Rectal smooth muscle tissue (tissue), 1 donor: ENCODE results near the gene NYAP2.

ENCODE experiments used
- H3K27ac ChIP-seq: one replicate; pipeline ENCODE4 v1.7.0; 2013; ENCODE audit warnings: low read depth, low read length, inconsistent platforms
- H3K27me3 ChIP-seq: one replicate; pipeline ENCODE4 v1.7.0; 2013; ENCODE audit warnings: low read length; ENCODE audit not compliant: control insufficient read depth, insufficient read depth
- H3K36me3 ChIP-seq: one replicate; pipeline ENCODE4 v1.7.0; 2013; ENCODE audit warnings: low read length; ENCODE audit not compliant: control insufficient read depth, insufficient read depth
- H3K4me1 ChIP-seq: one replicate; pipeline ENCODE4 v1.7.0; 2013; ENCODE audit warnings: low read length; ENCODE audit not compliant: control insufficient read depth, insufficient read depth
- H3K4me3 ChIP-seq: one replicate; pipeline ENCODE4 v1.7.0; 2013; ENCODE audit warnings: low read length
- H3K9ac ChIP-seq: one replicate; pipeline ENCODE4 v1.7.0; 2013; ENCODE audit warnings: low read length

The NYAP2 gene

DNA sequence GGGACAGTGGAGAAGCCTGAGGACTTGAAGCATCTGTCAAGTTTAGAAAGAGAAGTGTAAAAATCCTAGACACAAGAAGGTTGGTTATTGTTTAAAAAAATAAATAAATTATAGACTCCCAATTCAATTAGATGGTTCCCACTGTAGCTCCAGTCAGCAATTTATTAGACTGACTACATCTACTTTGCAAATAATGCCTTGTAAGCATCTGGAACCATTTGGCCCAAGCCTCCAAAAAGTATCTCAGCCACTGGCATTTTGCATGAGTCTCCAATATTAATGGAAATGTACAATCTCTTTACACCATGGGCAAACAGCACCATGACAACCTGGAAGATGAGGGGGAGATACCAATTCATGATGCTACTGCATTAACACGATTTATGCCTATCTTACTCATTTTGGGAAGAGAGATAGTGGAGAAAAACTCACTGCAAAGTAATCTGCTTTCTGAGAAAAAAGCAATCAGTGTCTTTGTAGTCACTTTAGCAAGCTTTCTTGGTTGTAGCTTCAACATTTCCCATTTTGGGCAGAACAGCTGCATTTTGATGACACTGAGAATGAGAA is 2.8 kb downstream of the NYAP2 start:
- H3K27ac ChIP-seq, result no peak overlapping the region
- no peaks in the 10 kb centered on the region for H3K4me1 ChIP-seq
- H3K9ac ChIP-seq, result no peak overlapping the region
- H3K36me3 ChIP-seq, result no peaks in the 10 kb centered on the region
- no peaks in the 10 kb centered on the region for H3K27me3 ChIP-seq
- H3K4me3 ChIP-seq, result no peak overlapping the region

DNA sequence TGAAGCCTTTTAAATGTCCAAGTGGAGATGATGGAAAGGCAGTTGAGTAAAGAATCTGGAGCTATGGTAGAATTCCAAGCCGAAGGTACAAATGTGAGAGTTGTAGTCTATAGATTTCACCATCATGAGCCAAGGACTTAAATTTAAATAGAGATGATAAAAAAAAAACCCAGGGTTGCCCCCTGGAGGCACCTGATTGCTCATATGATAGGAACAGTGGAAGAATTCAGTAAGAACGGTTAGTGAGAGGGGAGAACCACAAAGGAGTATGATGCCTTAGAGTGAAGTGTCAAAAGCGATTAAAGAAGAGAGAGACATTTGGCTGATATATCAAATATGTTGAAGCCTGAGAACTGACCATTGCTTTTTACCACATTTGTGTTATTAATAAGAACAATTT is 11.9 kb downstream of the NYAP2 start:
- no peaks in the 10 kb centered on the region for H3K27me3 ChIP-seq
- no peaks in the 10 kb centered on the region for H3K36me3 ChIP-seq
- H3K27ac ChIP-seq, result no peak overlapping the region
- no peak overlapping the region for H3K4me3 ChIP-seq
- H3K4me1 ChIP-seq, result no peaks in the 10 kb centered on the region
- H3K9ac ChIP-seq, result no peak overlapping the region

GRCh38 chr2:225413786-225414185 is 14.3 kb downstream of the NYAP2 start:
- Histone ChIP-seq H3K27ac (no peak overlapping the region), H3K27me3 (no peaks in the 10 kb centered on the region), H3K4me1 (no peaks in the 10 kb centered on the region), H3K36me3 (no peaks in the 10 kb centered on the region), H3K9ac (no peak overlapping the region), H3K4me3 (no peak overlapping the region)

GRCh38 chr2:225414902-225415301 is 15.4 kb downstream of the NYAP2 start:
- Histone ChIP-seq H3K9ac (no peak overlapping the region), H3K27ac (no peak overlapping the region), H3K4me1 (no peaks in the 10 kb centered on the region), H3K27me3 (no peaks in the 10 kb centered on the region), H3K4me3 (no peak overlapping the region), H3K36me3 (no peaks in the 10 kb centered on the region)

GRCh38 chr2:225415341-225415740 is 15.8 kb downstream of the NYAP2 start:
- H3K27me3 ChIP-seq, result no peaks in the 10 kb centered on the region
- H3K4me3 ChIP-seq, result no peak overlapping the region
- no peak overlapping the region for H3K27ac ChIP-seq
- H3K36me3 ChIP-seq, result no peaks in the 10 kb centered on the region
- H3K4me1 ChIP-seq, result no peaks in the 10 kb centered on the region
- H3K9ac ChIP-seq, result no peak overlapping the region

DNA sequence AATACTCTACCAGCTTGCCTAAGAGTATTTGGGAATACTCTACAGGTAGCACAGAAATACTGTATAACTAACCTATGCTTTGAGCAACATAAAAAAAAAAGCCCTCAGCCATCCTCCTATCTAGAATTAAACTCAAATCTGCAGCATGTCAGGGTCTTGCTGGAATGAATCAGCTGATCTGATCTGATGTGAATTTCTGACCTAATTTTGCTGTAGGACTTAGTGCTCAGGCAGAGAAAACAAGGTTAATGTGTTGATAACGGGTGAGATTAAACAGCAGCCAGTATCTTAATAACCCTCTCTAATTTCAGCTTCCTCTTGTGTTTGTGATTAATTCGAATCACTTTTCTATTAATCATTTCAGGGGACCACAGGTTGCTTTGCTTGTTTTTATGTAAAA is 16.3 kb downstream of the NYAP2 start:
- H3K36me3 ChIP-seq, result no peaks in the 10 kb centered on the region
- no peaks in the 10 kb centered on the region for H3K27me3 ChIP-seq
- no peak overlapping the region for H3K9ac ChIP-seq
- H3K27ac ChIP-seq, result no peak overlapping the region
- no peaks in the 10 kb centered on the region for H3K4me1 ChIP-seq
- no peak overlapping the region for H3K4me3 ChIP-seq

- Histone ChIP-seq H3K36me3 (no peaks in the 10 kb centered on the region), H3K27ac (no peak overlapping the region), H3K4me3 (no peak overlapping the region), H3K27me3 (no peaks in the 10 kb centered on the region), H3K4me1 (no peaks in the 10 kb centered on the region), H3K9ac (no peak overlapping the region)
These were observed 17.3 kb downstream of the NYAP2 start for GRCh38 chr2:225416616-225417367.

GRCh38 chr2:225419033-225419432 is 19.5 kb downstream of the NYAP2 start:
- no peak overlapping the region for H3K9ac ChIP-seq
- no peaks in the 10 kb centered on the region for H3K36me3 ChIP-seq
- H3K4me1 ChIP-seq, result no peaks in the 10 kb centered on the region
- H3K27ac ChIP-seq, result no peak overlapping the region
- H3K4me3 ChIP-seq, result no peak overlapping the region
- H3K27me3 ChIP-seq, result no peaks in the 10 kb centered on the region

- Histone ChIP-seq H3K9ac (no peak overlapping the region), H3K27ac (no peak overlapping the region), H3K36me3 (no peaks in the 10 kb centered on the region), H3K4me3 (no peak overlapping the region), H3K4me1 (no peaks in the 10 kb centered on the region), H3K27me3 (no peaks in the 10 kb centered on the region)
These were observed 22.6 kb downstream of the NYAP2 start for GRCh38 chr2:225422145-225422544.

GRCh38 chr2:225425284-225425683 is 25.8 kb downstream of the NYAP2 start:
- Histone ChIP-seq H3K27me3 (no peaks in the 10 kb centered on the region), H3K27ac (no peak overlapping the region), H3K9ac (no peak overlapping the region), H3K4me1 (no peaks in the 10 kb centered on the region), H3K36me3 (no peaks in the 10 kb centered on the region), H3K4me3 (no peak overlapping the region)

- Histone ChIP-seq H3K27me3 (no peaks in the 10 kb centered on the region), H3K9ac (no peak overlapping the region), H3K27ac (no peak overlapping the region), H3K36me3 (no peaks in the 10 kb centered on the region), H3K4me3 (no peak overlapping the region), H3K4me1 (no peaks in the 10 kb centered on the region)
These were observed 28.9 kb downstream of the NYAP2 start for GRCh38 chr2:225428360-225428759.

DNA sequence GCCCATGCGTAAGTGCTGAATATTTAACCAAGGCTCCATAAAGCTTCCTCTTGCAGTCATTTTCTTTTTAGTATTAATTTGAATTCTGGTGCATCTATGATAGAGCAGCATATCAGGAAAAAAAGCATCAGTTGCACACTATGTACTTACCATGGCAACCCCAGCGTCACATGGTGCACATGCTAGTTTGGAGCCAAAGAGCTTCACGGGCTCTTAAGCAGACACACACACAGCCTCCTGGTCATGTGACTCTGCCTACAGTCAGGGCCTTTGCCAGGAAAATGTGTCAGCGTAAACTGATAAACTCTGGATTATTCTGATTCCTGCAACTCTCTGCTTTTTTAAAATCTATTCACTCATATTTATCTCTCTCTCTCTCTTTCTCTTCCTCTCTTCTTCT is 30.2 kb downstream of the NYAP2 start:
- no peak overlapping the region for H3K27ac ChIP-seq
- no peaks in the 10 kb centered on the region for H3K27me3 ChIP-seq
- no peaks in the 10 kb centered on the region for H3K4me1 ChIP-seq
- no peaks in the 10 kb centered on the region for H3K36me3 ChIP-seq
- H3K9ac ChIP-seq, result no peak overlapping the region
- no peak overlapping the region for H3K4me3 ChIP-seq
